ENCODE measurements around the gene APBA1. TPM values are rescaled to one million over a fixed set of nuclear protein-coding genes. Genes with fewer than 3 reads are reported as not detected.
A peak's percentile ranks its signal among the peaks of the same experiment; 100 is the strongest.

Gene APBA1
- total RNA-seq, 4 donors from 2014 or later, result 1.3 to 8.0 (median 1.7) TPM

DNA sequence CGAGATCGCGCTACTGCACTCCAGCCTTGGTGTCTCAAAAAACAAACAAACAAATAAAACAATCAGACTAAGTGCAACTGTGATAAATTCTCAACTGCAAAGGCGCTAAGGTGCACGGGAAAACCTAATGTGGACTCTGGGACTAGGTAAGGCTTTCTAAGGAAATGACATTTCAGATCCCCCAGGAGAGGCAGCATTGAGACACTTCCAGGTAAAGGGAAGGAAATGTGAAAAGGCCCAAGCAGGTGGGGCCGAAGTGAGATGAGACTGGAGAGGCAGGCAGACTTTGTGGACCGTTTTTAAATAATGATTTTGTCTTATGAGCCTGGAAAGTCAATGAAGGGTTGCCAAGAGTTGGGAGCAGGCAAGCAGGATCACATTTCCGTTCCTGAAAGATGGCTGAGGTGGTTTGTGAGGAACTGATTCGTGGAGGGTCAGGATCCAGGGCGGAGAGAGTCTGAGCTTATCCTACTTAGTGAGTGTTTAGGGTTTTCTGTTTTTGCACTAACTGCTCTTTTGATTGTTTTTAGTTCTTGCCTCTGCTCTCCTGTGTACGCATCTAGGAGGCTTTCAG, 2.0 kb upstream of the APBA1 start:
- TF ChIP-seq, protein P1, sequence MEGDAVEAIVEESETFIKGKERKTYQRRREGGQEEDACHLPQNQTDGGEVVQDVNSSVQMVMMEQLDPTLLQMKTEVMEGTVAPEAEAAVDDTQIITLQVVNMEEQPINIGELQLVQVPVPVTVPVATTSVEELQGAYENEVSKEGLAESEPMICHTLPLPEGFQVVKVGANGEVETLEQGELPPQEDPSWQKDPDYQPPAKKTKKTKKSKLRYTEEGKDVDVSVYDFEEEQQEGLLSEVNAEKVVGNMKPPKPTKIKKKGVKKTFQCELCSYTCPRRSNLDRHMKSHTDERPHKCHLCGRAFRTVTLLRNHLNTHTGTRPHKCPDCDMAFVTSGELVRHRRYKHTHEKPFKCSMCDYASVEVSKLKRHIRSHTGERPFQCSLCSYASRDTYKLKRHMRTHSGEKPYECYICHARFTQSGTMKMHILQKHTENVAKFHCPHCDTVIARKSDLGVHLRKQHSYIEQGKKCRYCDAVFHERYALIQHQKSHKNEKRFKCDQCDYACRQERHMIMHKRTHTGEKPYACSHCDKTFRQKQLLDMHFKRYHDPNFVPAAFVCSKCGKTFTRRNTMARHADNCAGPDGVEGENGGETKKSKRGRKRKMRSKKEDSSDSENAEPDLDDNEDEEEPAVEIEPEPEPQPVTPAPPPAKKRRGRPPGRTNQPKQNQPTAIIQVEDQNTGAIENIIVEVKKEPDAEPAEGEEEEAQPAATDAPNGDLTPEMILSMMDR (IDR thresholded peaks at IDR 0.05), result peak in 1 of 6 experiments; percentile 25
- no peak for TF ChIP-seq POLR2A (IDR thresholded peaks at IDR 0.05)
- H3K27me3 ChIP-seq, result no peaks in the 10 kb centered on the region
- 65 to 66% methylated on average over 11 of the region's 11 CpGs for WGBS, 2 donors
- DNase-seq, result no peak
- no peaks in the 10 kb centered on the region for H3K36me3 ChIP-seq
- intact Hi-C loops (cut with DNase I), result loop anchor here (10.0 kb wide), 1 partner anchor 71 kb away; no protein-coding TSS in a partner anchor
- peak overlapping the region; percentile 28 to 70 (median 47) for H3K27ac ChIP-seq
- peaks cover 4 to 52% (median 13%) of the 10 kb centered on the region in 3 donors for H3K4me1 ChIP-seq
- H3K9me3 ChIP-seq, result no peaks in the 10 kb centered on the region
- H3K4me3 ChIP-seq, result no peak overlapping the region

DNA sequence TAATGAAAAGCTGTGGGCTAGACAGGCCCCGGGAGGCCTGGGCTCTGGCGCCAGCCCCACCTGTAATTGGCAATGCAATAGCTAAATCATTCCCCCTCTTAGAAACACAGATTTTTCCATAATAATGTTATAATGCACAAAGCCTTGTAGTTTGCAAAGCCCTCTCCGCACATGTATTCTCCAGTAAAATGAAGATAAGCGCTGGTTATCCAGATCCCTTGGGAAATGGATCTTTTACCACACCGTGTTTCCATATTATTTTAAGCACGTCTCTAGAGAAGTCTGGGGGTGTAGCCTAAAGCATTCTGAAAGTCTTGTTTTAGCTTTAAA, 1.1 kb upstream of the APBA1 start:
- intact Hi-C loops (cut with DNase I), result loop anchor here (10.0 kb wide), 1 partner anchor 72 kb away; no protein-coding TSS in a partner anchor
- DNase-seq, result no peak
- no peaks in the 10 kb centered on the region for H3K27me3 ChIP-seq
- peak overlapping the region; percentile 44 to 86 (median 82) for H3K4me3 ChIP-seq
- H3K9me3 ChIP-seq, result no peaks in the 10 kb centered on the region
- H3K27ac ChIP-seq, result peak overlapping the region; percentile 43 to 86 (median 84)
- H3K4me1 ChIP-seq, result peaks cover 4 to 52% (median 13%) of the 10 kb centered on the region in 3 donors
- 34 to 43% methylated on average over 6 of the region's 6 CpGs for WGBS, 2 donors
- no peak for TF ChIP-seq POLR2A (IDR thresholded peaks at IDR 0.05)
- TF ChIP-seq, protein P1 (IDR thresholded peaks at IDR 0.05), result no peak
- no peaks in the 10 kb centered on the region for H3K36me3 ChIP-seq

DNA sequence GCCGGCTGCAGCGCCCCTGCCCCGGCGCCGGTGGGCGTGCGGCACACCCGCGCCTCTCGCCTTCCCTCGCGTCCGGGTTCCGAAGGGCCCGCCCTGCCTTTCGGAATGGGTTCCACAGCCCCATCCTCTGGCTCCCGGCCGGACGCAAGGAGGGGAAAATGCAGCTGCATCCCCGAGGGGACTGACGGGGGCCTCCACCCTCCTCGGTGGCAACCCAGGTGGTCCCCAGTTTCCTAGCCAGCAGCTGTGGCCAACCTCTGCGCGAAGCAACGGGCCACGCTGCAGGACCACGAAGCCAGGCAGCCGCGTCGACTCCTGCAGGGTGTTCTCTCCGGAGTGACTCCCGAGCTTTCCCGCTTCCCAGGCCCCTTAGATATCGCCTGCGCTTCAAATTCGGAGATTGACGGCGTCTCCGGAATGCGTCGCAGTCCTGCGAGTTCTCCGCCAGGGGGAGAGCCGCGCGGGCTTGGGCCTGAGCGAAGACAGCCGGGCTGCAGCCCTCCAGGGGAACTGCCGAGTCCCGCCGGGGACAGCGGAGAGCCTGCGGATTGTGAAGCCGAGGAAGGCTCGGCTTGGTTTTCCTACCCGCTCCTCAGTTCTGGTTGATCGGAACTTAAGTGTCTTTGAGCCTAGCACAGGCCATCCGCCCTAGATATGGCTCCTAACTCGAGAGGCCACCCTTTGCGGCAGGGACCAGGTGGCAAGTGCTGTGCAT, 582 bp upstream of the APBA1 start:
- WGBS, 2 donors, result 0% methylated on average over 3 of the region's 60 CpGs
- no peak for DNase-seq
- intact Hi-C loops (cut with DNase I), result loop anchor here (10.0 kb wide), 1 partner anchor 72 kb away; no protein-coding TSS in a partner anchor

DNA sequence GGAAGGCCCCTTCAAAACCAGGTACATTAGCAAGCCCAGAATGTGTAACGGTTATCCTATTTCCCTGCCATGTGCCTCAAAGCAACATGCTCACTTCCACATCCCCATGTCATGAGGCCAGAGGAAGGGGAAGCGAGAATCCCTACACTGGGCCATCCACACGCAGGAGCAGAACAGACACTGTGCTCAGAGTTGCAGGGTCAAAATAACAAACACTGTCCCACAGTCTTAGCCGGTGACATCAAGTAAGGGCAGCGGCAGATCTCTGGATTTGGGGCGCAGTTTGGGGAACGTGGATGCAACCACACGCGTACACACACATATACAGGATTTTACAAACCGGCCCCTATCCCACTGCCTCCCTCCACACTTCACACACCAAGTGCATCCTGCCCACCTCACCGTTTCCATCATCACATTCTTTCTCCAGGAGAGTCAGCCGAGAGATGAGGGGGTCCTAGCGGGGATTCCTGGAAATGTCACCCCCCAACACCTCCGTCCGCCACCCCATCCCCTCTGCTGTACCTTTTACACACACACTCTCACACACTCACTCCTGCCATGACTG, 776 bp downstream of the APBA1 start:
- no peak for DNase-seq
- H3K4me3 ChIP-seq, result peak overlapping the region; percentile 44 to 86 (median 82)
- TF ChIP-seq, protein P1 (IDR thresholded peaks at IDR 0.05), result no peak
- TF ChIP-seq POLR2A (IDR thresholded peaks at IDR 0.05), result no peak
- H3K27ac ChIP-seq, result peak overlapping the region; percentile 43 to 86 (median 82)
- no peaks in the 10 kb centered on the region for H3K36me3 ChIP-seq
- WGBS, 2 donors, result 37 to 44% methylated on average over 15 of the region's 15 CpGs
- no peaks in the 10 kb centered on the region for H3K9me3 ChIP-seq
- H3K27me3 ChIP-seq, result no peaks in the 10 kb centered on the region
- intact Hi-C loops (cut with DNase I), result loop anchor here (10.0 kb wide), 1 partner anchor 73 kb away; no protein-coding TSS in a partner anchor
- H3K4me1 ChIP-seq, result peaks cover 4 to 52% (median 13%) of the 10 kb centered on the region in 3 donors

More for the DNA sequence above, 582 bp upstream of the APBA1 start:
- Histone ChIP-seq H3K9me3 (no peaks in the 10 kb centered on the region), H3K4me3 (peak overlapping the region; percentile 44 to 86 (median 82)), H3K36me3 (no peaks in the 10 kb centered on the region), H3K27ac (peak overlapping the region; percentile 43 to 86 (median 84)), H3K4me1 (peaks cover 4 to 52% (median 13%) of the 10 kb centered on the region in 3 donors), H3K27me3 (no peaks in the 10 kb centered on the region)
- TF ChIP-seq, protein P1 (IDR thresholded peaks at IDR 0.05), result peak; percentile 33 to 92 (median 84)
- TF ChIP-seq POLR2A (IDR thresholded peaks at IDR 0.05), result no peak

DNA sequence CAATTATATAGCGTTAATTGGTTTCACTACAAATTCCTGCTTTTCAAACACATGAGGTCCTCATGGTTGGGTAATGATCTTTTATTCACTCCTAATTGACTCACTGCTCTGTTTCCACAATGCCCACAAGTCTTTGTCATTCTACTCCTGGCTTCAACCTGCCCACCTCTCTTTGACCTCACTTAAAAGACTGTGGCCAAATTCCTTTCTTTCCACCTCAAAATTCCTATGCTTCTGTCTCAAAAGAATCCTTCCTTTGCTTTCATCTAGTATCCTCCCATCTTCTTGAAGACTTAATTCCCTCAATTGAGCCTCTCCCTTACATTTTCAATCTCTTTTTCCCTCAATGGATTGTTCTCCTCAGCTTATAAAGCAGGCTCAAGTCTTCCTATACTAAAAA, 4.9 kb downstream of the APBA1 start:
- WGBS, 2 donors, result 91 to 100% methylated on average over 1 of the region's 1 CpG
- no peak for DNase-seq
- no peak for TF ChIP-seq POLR2A (IDR thresholded peaks at IDR 0.05)
- TF ChIP-seq, protein P1 (IDR thresholded peaks at IDR 0.05), result no peak
- no peaks in the 10 kb centered on the region for H3K27me3 ChIP-seq
- no peaks in the 10 kb centered on the region for H3K36me3 ChIP-seq
- intact Hi-C loops (cut with DNase I), result no loop called here
- no peaks in the 10 kb centered on the region for H3K9me3 ChIP-seq
- no peak overlapping the region for H3K4me3 ChIP-seq
- H3K4me1 ChIP-seq, result peaks cover 0 to 15% (median 4%) of the 10 kb centered on the region in 3 donors
- no peak overlapping the region for H3K27ac ChIP-seq
